SK-N-SH (cell line): ENCODE measurements around the gene INAVA. TPM values are rescaled to one million over a fixed set of nuclear protein-coding genes. Genes with fewer than 3 reads are reported as not detected.

Experiments used
- CTCF ChIA-PET: fragments of 300-600, 350-600 bp; formaldehyde crosslinking; extraction: SDS; loops from one replicate; lab custom pipeline; 2021; lab: Yijun Ruan, JAX
- POLR2A ChIA-PET: fragments of 350-600 bp; sonication (Branson Sonifier 250); formaldehyde crosslinking; extraction: SDS; loops from one replicate; lab custom pipeline; 2020; ENCODE audit warnings: antibody characterized with exemption, inconsistent platforms; lab: Yijun Ruan, JAX
- DNase-seq: peaks from one replicate; pipeline ENCODE4 v3.0.0; 2012
- H2AFZ ChIP-seq: fragments of 200-600 bp; sonication (generic); 2 replicates; pipeline ENCODE4 v1.8.1; 2016; ENCODE audit warnings: antibody characterized with exemption, mild to moderate bottlenecking, low read depth
- H3F3A ChIP-seq: fragments of 200-600 bp; sonication (generic); replicated peaks from 2 replicates; pipeline ENCODE3; 2016; ENCODE audit warnings: antibody characterized with exemption, mild to moderate bottlenecking; ENCODE audit not compliant: insufficient read depth
- H3K27ac ChIP-seq, 2 experiments: fragments of 200-500 bp in 1 of 2; fragments of 200-600 bp in 1 of 2; sonication (Bioruptor generic) in 1 of 2; sonication (generic), shearing (Covaris generic) in 1 of 2; 2 replicates each; pipeline versions ENCODE4 v1.5.1 to v1.6.1; 2014 to 2016; ENCODE audit warnings: low read depth in 2 of 2, inconsistent platforms in 1 of 2, low read length in 1 of 2, mild to moderate bottlenecking in 1 of 2, mixed read lengths in 1 of 2
- H3K27me3 ChIP-seq: fragments of 200-600 bp; sonication (generic), shearing (Covaris generic); 2 replicates; pipeline ENCODE4 v1.6.1; 2016; ENCODE audit warnings: mixed run types; ENCODE audit not compliant: insufficient read depth
- H3K36me3 ChIP-seq, 2 experiments: fragments of 200-500 bp in 1 of 2; fragments of 200-600 bp in 1 of 2; sonication (Bioruptor generic) in 1 of 2; sonication (generic) in 1 of 2; replicated peaks in 1 of 2; 2 replicates each; pipeline versions ENCODE3 to v1.5.1; 2014 to 2016; ENCODE audit warnings: low read length in 1 of 2, mild to moderate bottlenecking in 1 of 2; ENCODE audit not compliant: insufficient read depth in 2 of 2, control insufficient read depth in 1 of 2
- H3K4me1 ChIP-seq, 2 experiments: fragments of 200-500 bp in 1 of 2; fragments of 200-600 bp in 1 of 2; sonication (Bioruptor generic) in 1 of 2; sonication (generic), shearing (Covaris generic) in 1 of 2; 2 replicates each; pipeline versions ENCODE4 v1.5.1 to v1.6.1; 2014 to 2016; ENCODE audit warnings: low read depth in 1 of 2, low read length in 1 of 2, mixed run types in 1 of 2; ENCODE audit not compliant: insufficient read depth in 2 of 2, control insufficient read depth in 1 of 2
- H3K4me2 ChIP-seq: fragments of 200-600 bp; sonication (generic), shearing (Covaris generic); 2 replicates; pipeline ENCODE4 v1.6.1; 2017; ENCODE audit warnings: mixed run types
- H3K4me3 ChIP-seq, 2 experiments: fragments of 200-500 bp in 1 of 2; fragments of 200-600 bp in 1 of 2; sonication (Bioruptor generic) in 1 of 2; sonication (generic), shearing (Covaris generic) in 1 of 2; 2 replicates each; pipeline versions ENCODE4 v1.5.1 to v1.8.1; 2014 to 2016; ENCODE audit warnings: low read depth in 2 of 2, inconsistent platforms in 1 of 2, low read length in 1 of 2, mild to moderate bottlenecking in 1 of 2, mixed read lengths in 1 of 2, moderate library complexity in 1 of 2
- H3K79me2 ChIP-seq: fragments of 200-600 bp; sonication (generic); 2 replicates; pipeline ENCODE4 v1.8.1; 2017; ENCODE audit warnings: mild to moderate bottlenecking; ENCODE audit not compliant: insufficient read depth
- H3K9ac ChIP-seq: fragments of 200-600 bp; sonication (generic); 2 replicates; pipeline ENCODE4 v1.6.1; 2017; ENCODE audit warnings: mixed run types
- H3K9me2 ChIP-seq: fragments of 200-600 bp; sonication (generic); 2 replicates; pipeline ENCODE4 v1.6.1; 2017; ENCODE audit warnings: mixed run types
- H3K9me3 ChIP-seq: fragments of 200-600 bp; sonication (generic); 2 replicates; pipeline ENCODE4 v1.6.1; 2017; ENCODE audit warnings: mixed run types, mild to moderate bottlenecking, moderate library complexity
- H4K20me1 ChIP-seq: fragments of 200-600 bp; sonication (generic); 2 replicates; pipeline ENCODE4 v1.6.1; 2017; ENCODE audit warnings: mild to moderate bottlenecking, mixed run types; ENCODE audit not compliant: insufficient read depth
- EP300 ChIP-seq, 2 experiments: IDR thresholded peaks; 2 replicates each; pipeline versions ENCODE4 v1.4.0 to v1.6.1; 2012; ENCODE audit warnings: borderline replicate concordance in 1 of 2, low read depth in 1 of 2, low read length in 1 of 2
- FOSL2 ChIP-seq: IDR thresholded peaks from 2 replicates; pipeline ENCODE4 v1.4.0; 2012; ENCODE audit warnings: low read depth, mild to moderate bottlenecking, moderate library complexity, borderline replicate concordance
- FOXJ3 ChIP-seq: sonication (generic); formaldehyde crosslinking; IDR thresholded peaks from 2 replicates; pipeline ENCODE4 v1.5.1; 2020; ENCODE audit warnings: mild to moderate bottlenecking, missing genetic modification reagents
- GABPA ChIP-seq: IDR thresholded peaks from 2 replicates; pipeline ENCODE4 v1.4.0; 2012; ENCODE audit warnings: low read depth, mild to moderate bottlenecking
- JUND ChIP-seq: IDR thresholded peaks from 2 replicates; pipeline ENCODE4 v1.4.0; 2012
- MXI1 ChIP-seq: IDR thresholded peaks from 2 replicates; pipeline ENCODE4 v1.6.1; 2012; ENCODE audit warnings: mild to moderate bottlenecking, low read depth, low read length, improper control_type of control experiment
- NFIC ChIP-seq: IDR thresholded peaks from 2 replicates; pipeline ENCODE4 v1.4.0; 2012; ENCODE audit warnings: borderline replicate concordance
- NRF1 ChIP-seq: IDR thresholded peaks from 2 replicates; pipeline ENCODE4 v1.6.1; 2012; ENCODE audit warnings: low read depth, mild to moderate bottlenecking, low read length
- RAD21 ChIP-seq: IDR thresholded peaks from 2 replicates; pipeline ENCODE4 v1.6.1; 2012; ENCODE audit warnings: mild to moderate bottlenecking, low read length
- RCOR1 ChIP-seq: fragments of 150-350 bp; IDR thresholded peaks from 2 replicates; pipeline ENCODE4 v1.6.1; 2017; ENCODE audit warnings: antibody characterized with exemption, low read length
- RXRA ChIP-seq: IDR thresholded peaks from 2 replicates; pipeline ENCODE4 v1.4.0; 2012; ENCODE audit warnings: low read depth, mild to moderate bottlenecking, borderline replicate concordance
- SIN3A ChIP-seq: IDR thresholded peaks from 2 replicates; pipeline ENCODE4 v1.6.1; 2012; ENCODE audit warnings: low read depth, mild to moderate bottlenecking, low read length, moderate library complexity, borderline replicate concordance
- USF1 ChIP-seq: IDR thresholded peaks from 2 replicates; pipeline ENCODE4 v1.4.0; 2012; ENCODE audit warnings: low read depth, borderline replicate concordance
- USF2 ChIP-seq: fragments of 150-350 bp; IDR thresholded peaks from 2 replicates; pipeline ENCODE4 v1.6.1; 2017; ENCODE audit warnings: antibody characterized with exemption, low read length, low read depth, borderline replicate concordance
- YY1 ChIP-seq: IDR thresholded peaks from 2 replicates; pipeline ENCODE4 v1.4.0; 2012; ENCODE audit warnings: low read depth, mild to moderate bottlenecking
- WGBS: methylation state at CpG from one replicate; pipeline ENCODE4 v1.1.6; 2017; ENCODE audit warnings: low lambda C conversion rate; 5-methylcytosine and 5-hydroxymethylcytosine counted together
- polyA plus RNA-seq, 3 experiments: library from polyadenylated mRNA; depleted of rRNA; stranded (reverse); fragments of >200 nt; gene quantifications; 2 replicates each; pipeline ENCODE4 v1.2.3, GENCODE V29; 2012
- TF ChIP-seq, protein P1 (sequence below): fragments of 200-600 bp; sonication (generic); IDR thresholded peaks from 2 replicates; pipeline ENCODE4 v1.6.1; 2017; ENCODE audit warnings: antibody characterized with exemption, mild to moderate bottlenecking, moderate library complexity
- TF ChIP-seq, protein P2 (sequence below): IDR thresholded peaks from 2 replicates; pipeline ENCODE4; 2012

Gene INAVA
- polyA plus RNA-seq, 1 of the 3 experiments (the other 2 are of a cell fraction): 0.12 TPM

DNA sequence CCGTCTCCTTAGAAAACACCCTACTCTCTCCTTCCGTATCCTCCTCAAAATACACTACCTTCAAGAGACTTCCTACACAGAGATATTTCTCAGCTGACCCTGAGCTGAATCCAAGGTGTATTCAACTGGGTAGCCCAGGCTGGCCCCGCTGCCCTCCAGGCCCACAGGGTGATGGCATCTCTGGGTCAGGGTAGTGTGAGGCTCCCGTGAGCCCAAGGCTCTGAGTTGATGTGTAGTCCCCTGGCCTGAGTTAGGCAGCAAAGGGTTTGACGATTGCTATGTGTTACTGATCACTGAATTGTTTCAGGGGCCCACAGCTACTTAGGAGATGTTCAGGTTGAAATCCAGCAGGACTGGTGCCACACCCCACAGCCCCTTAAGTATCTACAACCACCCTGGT lies 6.7 kb downstream of the INAVA start:
- CTCF ChIA-PET: interaction anchor here (0.5 to 2.8 kb wide), 3 partner anchors 11 to 279 kb away, joined by 3 to 15 read pairs (median 8); no protein-coding TSS in a partner anchor

GRCh38 chr1:200901796-200902444 lies 7.2 kb downstream of the INAVA start:
- Histone ChIP-seq H3K4me2 (no peak overlapping the region), H3F3A (no peaks in the 10 kb centered on the region), H3K9me2 (no peaks in the 10 kb centered on the region), H2AFZ (no peak overlapping the region), H3K9me3 (no peaks in the 10 kb centered on the region), H3K4me3 (no peak overlapping the region), H3K9ac (no peak overlapping the region), H3K36me3 (no peaks in the 10 kb centered on the region), H3K4me1 (no peaks in the 10 kb centered on the region; a peak in 1 of 4 replicates), H3K27me3 (no peaks in the 10 kb centered on the region), H3K79me2 (no peaks in the 10 kb centered on the region), H3K27ac (no peak overlapping the region), H4K20me1 (no peaks in the 10 kb centered on the region)
- ChIA-PET CTCF (interaction anchor here (1.0 to 2.8 kb wide), 3 partner anchors 11 to 140 kb away, joined by 4 to 15 read pairs (median 8); no protein-coding TSS in a partner anchor), POLR2A (no interaction called here)
- DNase-seq: peak; percentile 54
- 58% methylated on average over 6 of the region's 8 CpGs for whole genome bisulfite sequencing
- peak; percentile 26; the same call in 1 of the 2 replicates for TF ChIP-seq NFIC
- no peak for TF ChIP-seq NRF1

More for the DNA sequence above, 6.7 kb downstream of the INAVA start:
- H3K4me2 ChIP-seq: no peak overlapping the region
- POLR2A ChIA-PET: no interaction called here
- no peaks in the 10 kb centered on the region; a peak in 1 of 4 replicates for H3K4me1 ChIP-seq
- H3K27me3 ChIP-seq: no peaks in the 10 kb centered on the region
- no peaks in the 10 kb centered on the region for H3F3A ChIP-seq
- no peak for DNase-seq
- H3K36me3 ChIP-seq: no peaks in the 10 kb centered on the region
- 88% methylated on average over 3 of the region's 5 CpGs for WGBS
- no peaks in the 10 kb centered on the region for H3K79me2 ChIP-seq
- H3K27ac ChIP-seq: no peak overlapping the region
- H3K9me3 ChIP-seq: no peaks in the 10 kb centered on the region
- H3K9me2 ChIP-seq: no peaks in the 10 kb centered on the region
- H2AFZ ChIP-seq: no peak overlapping the region
- no peaks in the 10 kb centered on the region for H4K20me1 ChIP-seq
- H3K9ac ChIP-seq: no peak overlapping the region
- no peak for TF ChIP-seq EP300 (IDR thresholded peaks at IDR 0.05; ENCODE audit: borderline replicate concordance in 1 of 2, low read depth in 1 of 2, low read length in 1 of 2)
- TF ChIP-seq RXRA: no peak
- no peak for TF ChIP-seq JUND
- no peak for TF ChIP-seq MXI1
- no peak for TF ChIP-seq GABPA
- no peak for TF ChIP-seq SIN3A
- no peak overlapping the region for H3K4me3 ChIP-seq

DNA sequence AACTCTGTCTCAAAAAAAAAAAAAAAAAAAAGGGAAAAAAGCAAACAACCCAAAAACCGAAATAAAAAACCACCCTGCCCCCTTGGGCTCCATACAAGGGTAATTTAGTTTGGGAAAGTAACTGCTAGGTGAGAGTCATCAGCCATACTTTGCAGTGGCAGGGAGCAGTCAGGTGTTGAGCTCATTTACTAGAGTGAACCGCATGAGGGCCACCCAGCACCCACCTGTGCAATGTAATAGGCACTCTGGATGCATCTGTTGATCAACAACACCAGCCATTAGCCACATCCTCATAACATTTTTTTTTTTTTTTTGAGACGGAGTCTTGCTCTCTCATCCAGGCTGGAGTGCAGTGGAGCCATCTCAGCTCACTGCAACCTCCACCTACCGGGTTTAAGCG lies 9.1 kb downstream of the INAVA start:
- H3K9me3 ChIP-seq: no peaks in the 10 kb centered on the region
- no peaks in the 10 kb centered on the region for H3K4me1 ChIP-seq
- H3K27ac ChIP-seq: no peak overlapping the region
- H3K36me3 ChIP-seq: no peaks in the 10 kb centered on the region
- POLR2A ChIA-PET: no interaction called here
- H3F3A ChIP-seq: no peaks in the 10 kb centered on the region
- H3K27me3 ChIP-seq: no peaks in the 10 kb centered on the region
- CTCF ChIA-PET: interaction anchor here (1.3 kb wide), 1 partner anchor 68 kb away, joined by 3 read pairs; no protein-coding TSS in a partner anchor
- WGBS: 82% methylated on average over 5 of the region's 5 CpGs
- H3K4me3 ChIP-seq: no peak overlapping the region
- H3K4me2 ChIP-seq: no peak overlapping the region
- no peaks in the 10 kb centered on the region for H3K79me2 ChIP-seq
- H3K9ac ChIP-seq: no peak overlapping the region
- no peak overlapping the region for H2AFZ ChIP-seq
- no peak for DNase-seq
- no peaks in the 10 kb centered on the region for H3K9me2 ChIP-seq
- H4K20me1 ChIP-seq: no peaks in the 10 kb centered on the region
- TF ChIP-seq RXRA: no peak
- no peak for TF ChIP-seq RCOR1
- TF ChIP-seq USF2: no peak
- TF ChIP-seq RAD21: no peak
- no peak for TF ChIP-seq NRF1
- no peak for TF ChIP-seq FOSL2
- TF ChIP-seq, protein P1, sequence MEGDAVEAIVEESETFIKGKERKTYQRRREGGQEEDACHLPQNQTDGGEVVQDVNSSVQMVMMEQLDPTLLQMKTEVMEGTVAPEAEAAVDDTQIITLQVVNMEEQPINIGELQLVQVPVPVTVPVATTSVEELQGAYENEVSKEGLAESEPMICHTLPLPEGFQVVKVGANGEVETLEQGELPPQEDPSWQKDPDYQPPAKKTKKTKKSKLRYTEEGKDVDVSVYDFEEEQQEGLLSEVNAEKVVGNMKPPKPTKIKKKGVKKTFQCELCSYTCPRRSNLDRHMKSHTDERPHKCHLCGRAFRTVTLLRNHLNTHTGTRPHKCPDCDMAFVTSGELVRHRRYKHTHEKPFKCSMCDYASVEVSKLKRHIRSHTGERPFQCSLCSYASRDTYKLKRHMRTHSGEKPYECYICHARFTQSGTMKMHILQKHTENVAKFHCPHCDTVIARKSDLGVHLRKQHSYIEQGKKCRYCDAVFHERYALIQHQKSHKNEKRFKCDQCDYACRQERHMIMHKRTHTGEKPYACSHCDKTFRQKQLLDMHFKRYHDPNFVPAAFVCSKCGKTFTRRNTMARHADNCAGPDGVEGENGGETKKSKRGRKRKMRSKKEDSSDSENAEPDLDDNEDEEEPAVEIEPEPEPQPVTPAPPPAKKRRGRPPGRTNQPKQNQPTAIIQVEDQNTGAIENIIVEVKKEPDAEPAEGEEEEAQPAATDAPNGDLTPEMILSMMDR: no peak
- TF ChIP-seq NFIC: no peak
- no peak for TF ChIP-seq YY1
- TF ChIP-seq USF1: no peak
- TF ChIP-seq, protein P2, sequence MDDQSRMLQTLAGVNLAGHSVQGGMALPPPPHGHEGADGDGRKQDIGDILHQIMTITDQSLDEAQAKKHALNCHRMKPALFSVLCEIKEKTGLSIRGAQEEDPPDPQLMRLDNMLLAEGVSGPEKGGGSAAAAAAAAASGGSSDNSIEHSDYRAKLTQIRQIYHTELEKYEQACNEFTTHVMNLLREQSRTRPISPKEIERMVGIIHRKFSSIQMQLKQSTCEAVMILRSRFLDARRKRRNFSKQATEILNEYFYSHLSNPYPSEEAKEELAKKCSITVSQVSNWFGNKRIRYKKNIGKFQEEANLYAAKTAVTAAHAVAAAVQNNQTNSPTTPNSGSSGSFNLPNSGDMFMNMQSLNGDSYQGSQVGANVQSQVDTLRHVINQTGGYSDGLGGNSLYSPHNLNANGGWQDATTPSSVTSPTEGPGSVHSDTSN: no peak
- no peak for TF ChIP-seq FOXJ3
- no peak for TF ChIP-seq EP300 (IDR thresholded peaks at IDR 0.05; ENCODE audit: borderline replicate concordance in 1 of 2, low read depth in 1 of 2, low read length in 1 of 2)
